ENCODE results near the gene NCKAP5. TPM values are rescaled to one million over a fixed set of nuclear protein-coding genes. Genes with fewer than 3 reads are reported as not detected.

NCKAP5 gene
- total RNA-seq, 1 donor from 2014 or later = 7.7 TPM

DNA sequence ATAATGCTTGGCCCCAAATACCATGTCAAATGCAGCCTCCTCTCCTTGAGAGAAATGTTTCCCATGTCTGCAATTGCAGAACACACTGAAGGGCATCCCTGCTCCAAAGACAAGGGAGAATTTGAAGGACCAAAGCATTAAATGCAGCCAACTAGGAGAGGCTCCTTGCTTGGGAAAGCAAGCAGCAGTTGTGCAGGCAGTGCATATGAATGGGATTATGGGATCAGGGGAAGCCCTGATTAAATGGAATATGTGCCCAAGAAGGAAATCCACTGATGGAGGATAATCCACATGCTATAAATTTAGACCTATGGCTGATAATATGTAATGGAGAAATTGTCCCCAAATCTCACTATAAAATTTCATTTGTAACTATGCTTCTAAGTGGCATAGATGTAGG, 116.1 kb downstream of the NCKAP5 start:
- Mint-ChIP-seq H3K4me3 (no peak overlapping the region), H3K4me1 (ENCODE audit: unreplicated experiment) (no peaks in the 10 kb centered on the region), H3K27me3 (no peaks in the 10 kb centered on the region), H3K36me3 (no peaks in the 10 kb centered on the region), H3K27ac (no peak overlapping the region), H3K9me3 (peaks cover 4% of the 10 kb centered on the region)
- TF ChIP-seq, protein P1, sequence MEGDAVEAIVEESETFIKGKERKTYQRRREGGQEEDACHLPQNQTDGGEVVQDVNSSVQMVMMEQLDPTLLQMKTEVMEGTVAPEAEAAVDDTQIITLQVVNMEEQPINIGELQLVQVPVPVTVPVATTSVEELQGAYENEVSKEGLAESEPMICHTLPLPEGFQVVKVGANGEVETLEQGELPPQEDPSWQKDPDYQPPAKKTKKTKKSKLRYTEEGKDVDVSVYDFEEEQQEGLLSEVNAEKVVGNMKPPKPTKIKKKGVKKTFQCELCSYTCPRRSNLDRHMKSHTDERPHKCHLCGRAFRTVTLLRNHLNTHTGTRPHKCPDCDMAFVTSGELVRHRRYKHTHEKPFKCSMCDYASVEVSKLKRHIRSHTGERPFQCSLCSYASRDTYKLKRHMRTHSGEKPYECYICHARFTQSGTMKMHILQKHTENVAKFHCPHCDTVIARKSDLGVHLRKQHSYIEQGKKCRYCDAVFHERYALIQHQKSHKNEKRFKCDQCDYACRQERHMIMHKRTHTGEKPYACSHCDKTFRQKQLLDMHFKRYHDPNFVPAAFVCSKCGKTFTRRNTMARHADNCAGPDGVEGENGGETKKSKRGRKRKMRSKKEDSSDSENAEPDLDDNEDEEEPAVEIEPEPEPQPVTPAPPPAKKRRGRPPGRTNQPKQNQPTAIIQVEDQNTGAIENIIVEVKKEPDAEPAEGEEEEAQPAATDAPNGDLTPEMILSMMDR (conservative IDR thresholded peaks at IDR 0.05) = no peak
- no peak for DNase-seq (ENCODE audit: extremely low spot score, unreplicated experiment)

DNA sequence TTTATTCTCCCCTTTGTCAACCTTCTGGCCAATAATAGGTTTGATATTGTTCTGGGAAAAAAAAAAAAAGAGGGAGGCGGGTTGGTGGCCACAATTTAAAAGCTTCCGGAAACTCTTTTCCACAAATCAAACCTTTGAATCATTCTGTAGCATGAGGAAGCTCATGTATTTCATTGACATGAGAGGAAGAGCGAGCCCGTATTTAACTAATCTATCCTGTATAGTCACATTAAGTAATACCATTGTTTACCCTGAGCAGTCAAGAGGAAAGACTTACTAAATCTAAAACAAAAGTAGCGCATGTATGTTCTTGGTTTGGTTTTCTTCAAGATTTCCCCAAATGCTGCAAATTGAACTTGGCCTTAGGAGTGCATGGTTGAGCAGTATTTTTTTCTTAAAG, 120.1 kb downstream of the NCKAP5 start:
- TF ChIP-seq, protein P1 (conservative IDR thresholded peaks at IDR 0.05) = no peak
- no peaks in the 10 kb centered on the region for H3K9me3 Mint-ChIP-seq
- peaks cover 3% of the 10 kb centered on the region for H3K27me3 Mint-ChIP-seq
- no peak overlapping the region for H3K4me3 Mint-ChIP-seq
- H3K27ac Mint-ChIP-seq = no peak overlapping the region
- H3K36me3 Mint-ChIP-seq = no peaks in the 10 kb centered on the region
- no peak for DNase-seq (ENCODE audit: extremely low spot score, unreplicated experiment)
- H3K4me1 Mint-ChIP-seq (ENCODE audit: unreplicated experiment) = no peaks in the 10 kb centered on the region

DNA sequence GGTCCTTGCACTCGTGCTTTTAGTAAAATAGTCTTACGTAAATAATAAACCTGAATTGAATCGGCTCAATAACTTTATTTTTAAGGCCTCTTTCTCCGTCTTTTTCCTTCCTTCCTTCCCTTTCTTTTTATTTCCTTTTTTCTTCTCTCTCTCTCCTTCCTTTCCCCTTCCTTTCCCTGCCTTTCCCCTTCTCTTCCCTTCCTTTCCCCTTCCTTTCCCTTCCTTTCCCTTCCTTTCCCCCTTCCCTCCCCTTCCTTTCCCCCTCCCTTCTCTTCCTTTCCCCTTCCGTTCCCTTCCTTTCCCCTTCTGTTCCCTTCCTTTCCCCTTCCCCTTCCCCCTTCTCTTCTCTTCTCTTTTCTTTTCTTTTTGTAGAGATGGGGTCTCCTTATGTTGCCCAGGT, 121.0 kb downstream of the NCKAP5 start:
- Mint-ChIP-seq H3K36me3 (no peaks in the 10 kb centered on the region), H3K27me3 (peaks cover 3% of the 10 kb centered on the region), H3K4me3 (no peak overlapping the region), H3K4me1 (ENCODE audit: unreplicated experiment) (no peaks in the 10 kb centered on the region), H3K27ac (no peak overlapping the region), H3K9me3 (no peaks in the 10 kb centered on the region)
- DNase-seq (ENCODE audit: extremely low spot score, unreplicated experiment) = no peak
- TF ChIP-seq, protein P1 (conservative IDR thresholded peaks at IDR 0.05) = no peak

DNA sequence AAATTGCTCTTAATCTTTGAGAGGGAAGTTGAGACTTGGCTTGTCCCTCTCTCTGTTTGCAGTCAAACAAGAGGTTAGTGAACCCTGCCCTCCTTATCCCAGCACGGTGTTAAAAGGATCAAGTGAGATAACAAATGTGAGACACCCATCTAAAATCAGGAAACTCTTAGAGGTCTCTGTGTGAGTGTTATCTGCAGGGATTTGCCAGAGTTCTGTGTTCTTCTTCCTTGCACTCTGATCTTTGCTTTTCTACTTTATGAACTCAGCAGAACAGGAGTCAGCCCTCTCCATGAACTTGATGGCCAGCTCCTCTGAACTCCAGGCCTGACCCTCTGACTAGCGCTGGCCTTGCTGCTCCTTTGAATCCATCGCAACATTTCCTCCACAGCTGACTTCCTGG, 123.8 kb downstream of the NCKAP5 start:
- no peak overlapping the region for H3K4me3 Mint-ChIP-seq

DNA sequence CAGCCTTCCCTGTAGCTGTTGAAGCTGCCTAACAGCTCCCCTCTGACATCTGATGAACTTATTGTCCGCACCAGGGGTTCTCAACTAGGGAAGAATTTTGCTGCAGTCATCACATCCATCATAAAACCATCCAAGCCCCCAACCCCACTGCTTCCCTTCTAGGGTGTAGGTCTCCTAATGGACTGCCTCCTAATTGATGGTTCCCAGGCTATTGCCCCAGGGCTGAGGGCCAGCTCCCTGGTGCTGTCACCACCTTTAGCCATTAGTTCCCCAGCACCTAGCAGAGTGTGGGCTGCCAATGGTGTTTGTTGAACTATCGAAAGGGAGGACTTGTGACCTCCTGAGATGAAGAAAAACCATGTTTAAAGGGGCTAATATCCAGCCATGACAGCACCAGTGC, 125.9 kb downstream of the NCKAP5 start:
- Mint-ChIP-seq H3K4me3 (no peak overlapping the region), H3K27me3 (peaks cover 6% of the 10 kb centered on the region), H3K9me3 (no peaks in the 10 kb centered on the region), H3K27ac (no peak overlapping the region), H3K4me1 (ENCODE audit: unreplicated experiment) (no peaks in the 10 kb centered on the region), H3K36me3 (no peaks in the 10 kb centered on the region)
- TF ChIP-seq, protein P1 (conservative IDR thresholded peaks at IDR 0.05) = no peak
- no peak for DNase-seq (ENCODE audit: extremely low spot score, unreplicated experiment)

More for the DNA sequence above, 123.8 kb downstream of the NCKAP5 start:
- Mint-ChIP-seq H3K27me3 (peaks cover 6% of the 10 kb centered on the region), H3K27ac (no peak overlapping the region), H3K9me3 (no peaks in the 10 kb centered on the region), H3K4me1 (ENCODE audit: unreplicated experiment) (no peaks in the 10 kb centered on the region), H3K36me3 (no peaks in the 10 kb centered on the region)
- no peak for DNase-seq (ENCODE audit: extremely low spot score, unreplicated experiment)
- TF ChIP-seq, protein P1 (conservative IDR thresholded peaks at IDR 0.05) = no peak

DNA sequence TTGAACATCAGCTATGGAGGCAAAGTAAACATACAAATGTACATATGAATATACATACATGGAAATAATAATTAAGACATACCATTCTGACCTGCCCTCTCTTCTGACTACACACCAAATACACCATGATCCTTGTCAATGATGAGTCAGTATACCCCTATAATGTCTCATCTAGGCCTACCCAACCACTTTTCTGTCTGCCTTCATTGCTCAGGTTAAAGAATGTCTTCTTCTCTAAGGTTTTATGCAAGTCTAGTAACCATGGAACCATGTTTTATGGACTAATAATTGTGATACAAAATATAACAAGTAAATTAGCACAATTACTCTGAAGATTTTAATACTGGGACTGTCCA, 128.7 kb downstream of the NCKAP5 start:
- DNase-seq (ENCODE audit: extremely low spot score, unreplicated experiment) = no peak
- Mint-ChIP-seq H3K4me3 (no peak overlapping the region), H3K27me3 (peaks cover 6% of the 10 kb centered on the region), H3K36me3 (no peaks in the 10 kb centered on the region), H3K4me1 (ENCODE audit: unreplicated experiment) (peaks cover 3% of the 10 kb centered on the region), H3K27ac (no peak overlapping the region), H3K9me3 (no peaks in the 10 kb centered on the region)
- TF ChIP-seq, protein P1 (conservative IDR thresholded peaks at IDR 0.05) = no peak
